Coronary artery (tissue), 2 donors: Measurements from ENCODE around the gene INHBE.

Source experiments
- DNase-seq: peaks from one replicate; pipeline ENCODE4 v3.0.0-alpha.2; 2017; ENCODE audit warnings: low spot score
- H3K27ac ChIP-seq, 2 donors: fragments of 200-600 bp; sonication (generic); one replicate each; pipeline ENCODE4 v1.5.1; 2016 to 2019
- H3K4me3 ChIP-seq: fragments of 200-600 bp; sonication (generic); 2 replicates; pipeline ENCODE4 v1.5.1; 2016; ENCODE audit warnings: mild to moderate bottlenecking, moderate library complexity
- TF ChIP-seq, protein P1 (sequence below): fragments of 200-600 bp; sonication (generic); IDR thresholded peaks from one replicate; pipeline ENCODE4 v1.5.1; 2019; ENCODE audit warnings: antibody characterized with exemption

INHBE gene

DNA sequence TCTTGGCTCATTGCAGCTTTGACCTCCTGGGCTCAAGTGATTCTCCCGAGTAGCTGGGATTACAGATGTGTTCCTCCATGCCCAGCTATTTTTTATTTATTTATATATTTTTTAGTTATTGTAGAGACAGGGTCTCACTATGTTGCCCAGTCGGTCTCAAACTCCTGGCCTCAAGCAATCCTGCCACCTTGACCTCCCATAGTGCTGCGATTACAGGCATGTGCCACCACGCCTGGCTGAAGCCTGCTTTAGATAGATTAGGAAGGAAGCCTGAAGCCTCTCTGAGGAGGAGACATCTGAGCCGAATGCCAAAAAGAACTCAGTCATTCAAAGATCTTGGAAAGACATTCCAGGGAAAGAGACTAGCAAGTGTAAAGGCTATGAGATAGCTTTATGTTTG lies 10.4 kb upstream of the INHBE start:
- no peak for DNase-seq

DNA sequence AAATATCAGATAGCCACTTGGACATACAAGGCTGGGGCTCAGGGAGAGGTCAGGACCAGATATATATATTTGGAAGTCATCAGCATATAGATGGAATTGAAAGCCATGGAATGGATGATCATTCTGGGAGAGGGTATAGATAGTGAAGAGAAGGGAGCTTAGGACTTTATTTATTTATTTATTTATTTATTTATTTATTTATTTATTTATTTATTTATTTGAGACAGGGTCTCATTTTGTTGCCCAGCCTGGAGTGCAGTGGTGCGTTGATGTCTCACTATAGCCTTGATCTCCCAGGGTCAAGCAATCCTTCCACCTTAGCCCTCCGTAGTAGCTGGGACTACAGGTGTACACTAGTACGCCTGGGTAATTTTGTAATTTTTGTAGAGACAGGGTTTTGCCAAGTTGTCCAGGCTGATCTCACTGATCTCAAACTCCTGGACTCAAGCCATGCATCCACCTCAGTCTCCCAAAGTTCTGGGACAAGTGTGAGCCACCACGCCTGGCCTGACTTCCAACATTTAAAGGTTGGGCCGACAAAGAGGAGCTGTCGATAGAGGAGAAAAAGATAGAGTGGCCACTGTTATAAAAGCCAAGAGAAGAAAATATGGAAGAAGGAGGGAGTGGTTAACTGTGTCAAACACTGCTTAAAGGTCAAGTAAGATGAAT lies 8.7 kb upstream of the INHBE start:
- no peak for DNase-seq
- H3K4me3 ChIP-seq = no peak overlapping the region
- no peak overlapping the region for H3K27ac ChIP-seq
- TF ChIP-seq, protein P1, sequence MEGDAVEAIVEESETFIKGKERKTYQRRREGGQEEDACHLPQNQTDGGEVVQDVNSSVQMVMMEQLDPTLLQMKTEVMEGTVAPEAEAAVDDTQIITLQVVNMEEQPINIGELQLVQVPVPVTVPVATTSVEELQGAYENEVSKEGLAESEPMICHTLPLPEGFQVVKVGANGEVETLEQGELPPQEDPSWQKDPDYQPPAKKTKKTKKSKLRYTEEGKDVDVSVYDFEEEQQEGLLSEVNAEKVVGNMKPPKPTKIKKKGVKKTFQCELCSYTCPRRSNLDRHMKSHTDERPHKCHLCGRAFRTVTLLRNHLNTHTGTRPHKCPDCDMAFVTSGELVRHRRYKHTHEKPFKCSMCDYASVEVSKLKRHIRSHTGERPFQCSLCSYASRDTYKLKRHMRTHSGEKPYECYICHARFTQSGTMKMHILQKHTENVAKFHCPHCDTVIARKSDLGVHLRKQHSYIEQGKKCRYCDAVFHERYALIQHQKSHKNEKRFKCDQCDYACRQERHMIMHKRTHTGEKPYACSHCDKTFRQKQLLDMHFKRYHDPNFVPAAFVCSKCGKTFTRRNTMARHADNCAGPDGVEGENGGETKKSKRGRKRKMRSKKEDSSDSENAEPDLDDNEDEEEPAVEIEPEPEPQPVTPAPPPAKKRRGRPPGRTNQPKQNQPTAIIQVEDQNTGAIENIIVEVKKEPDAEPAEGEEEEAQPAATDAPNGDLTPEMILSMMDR = no peak

More for the DNA sequence above, 10.4 kb upstream of the INHBE start:
- TF ChIP-seq, protein P1 = no peak
- Histone ChIP-seq H3K27ac (no peak overlapping the region), H3K4me3 (no peak overlapping the region)

DNA sequence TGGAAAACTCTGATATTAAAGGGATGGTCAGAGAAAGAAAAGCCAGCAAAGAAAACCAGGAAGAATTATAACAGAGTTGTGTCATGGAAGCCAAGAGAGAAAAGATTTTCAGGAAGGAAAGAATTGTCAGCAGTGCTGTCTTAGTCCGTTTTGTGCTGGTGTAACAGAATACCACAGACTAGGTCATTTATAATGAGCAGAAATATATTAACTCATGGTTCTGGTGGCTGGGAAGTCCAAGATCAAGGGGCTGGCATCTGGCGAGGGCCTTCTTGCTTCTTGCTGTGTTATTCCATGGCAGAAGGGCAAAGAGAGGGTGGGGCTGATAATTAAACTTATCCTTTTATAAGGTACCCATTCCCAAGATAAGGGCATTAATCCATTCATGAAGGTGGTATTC lies 6.4 kb upstream of the INHBE start:
- no peak overlapping the region for H3K4me3 ChIP-seq
- TF ChIP-seq, protein P1 = no peak
- DNase-seq = no peak
- H3K27ac ChIP-seq = no peak overlapping the region

DNA sequence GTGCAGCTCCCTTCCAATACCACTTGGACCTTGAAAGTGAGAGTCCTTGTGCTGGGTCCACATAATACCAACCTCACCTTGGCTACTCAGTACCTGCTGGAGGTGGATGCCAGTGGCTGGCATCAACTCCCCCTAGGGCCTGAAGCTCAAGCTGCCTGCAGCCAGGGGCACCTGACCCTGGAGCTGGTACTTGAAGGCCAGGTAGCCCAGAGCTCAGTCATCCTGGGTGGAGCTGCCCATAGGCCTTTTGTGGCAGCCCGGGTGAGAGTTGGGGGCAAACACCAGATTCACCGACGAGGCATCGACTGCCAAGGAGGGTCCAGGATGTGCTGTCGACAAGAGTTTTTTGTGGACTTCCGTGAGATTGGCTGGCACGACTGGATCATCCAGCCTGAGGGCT lies 5.7 kb upstream of the INHBE start:
- TF ChIP-seq, protein P1 = no peak
- DNase-seq = no peak
- no peak overlapping the region for H3K4me3 ChIP-seq
- H3K27ac ChIP-seq = no peak overlapping the region

- DNase-seq = no peak
- Histone ChIP-seq H3K27ac (no peak overlapping the region), H3K4me3 (no peak overlapping the region)
- TF ChIP-seq, protein P1 = no peak
Observed at GRCh38 chr12:57450057-57450456, 5.0 kb upstream of the INHBE start.

DNA sequence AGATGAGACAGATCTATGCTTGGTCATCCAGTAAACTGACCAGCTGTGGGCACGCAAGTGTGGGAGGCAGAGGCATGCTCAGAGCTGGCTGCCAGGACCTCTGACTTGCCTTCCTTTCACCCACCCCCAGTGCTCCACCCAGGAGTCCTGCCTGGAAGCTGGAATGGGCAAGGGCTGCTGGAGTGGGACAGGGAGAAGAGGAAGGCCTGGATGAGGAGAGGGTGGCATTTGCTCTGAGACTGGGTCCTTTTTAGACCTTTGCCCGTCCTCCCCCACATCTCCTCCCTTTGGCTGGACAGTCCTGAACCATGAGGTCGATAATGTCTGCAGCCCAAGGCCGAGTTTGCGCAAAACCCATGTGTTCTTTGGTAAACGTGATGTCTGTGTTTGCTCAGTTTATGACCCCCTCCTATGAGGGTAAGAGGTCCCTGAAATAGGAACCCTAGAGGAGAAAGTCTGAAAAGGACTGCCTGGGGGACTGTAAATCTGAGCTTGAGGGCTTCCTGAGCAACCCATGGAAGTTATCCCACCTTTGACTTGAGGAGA lies 3.8 kb upstream of the INHBE start:
- no peak overlapping the region for H3K4me3 ChIP-seq
- no peak for DNase-seq
- TF ChIP-seq, protein P1 = no peak
- peak overlapping the region; percentile 67 to 91 for H3K27ac ChIP-seq
